ENCODE results near the gene TCAF1. TPM values are rescaled to one million over a fixed set of nuclear protein-coding genes. Genes with fewer than 3 reads are reported as not detected.

TCAF1 gene
- 36.8 and 45.7 TPM in 2 replicates for total RNA-seq

GRCh38 chr7:143901668-143902331 lies at the start of gene TCAF1:
Gene TCAF1 (minus strand): TSS chr7:143902176. CDS start chr7:143876608, 25,568 bp downstream.

GRCh38 chr7:143934526-143935325 lies 32.8 kb upstream of the TCAF1 start, which contains the start of gene OR2F2:
Gene OR2F2 (plus strand): TSS chr7:143935233. CDS start chr7:143935233, 0 bp downstream.

Other genes starting within 250 kb of the TCAF1 start
- gene CTAGE6, start 144.5 kb downstream of the TCAF1 start, total RNA-seq, result under 0.01 and 0.17 TPM in 2 replicates
- gene OR2F2, start 33.1 kb upstream of the TCAF1 start, total RNA-seq, result not detected in 2 replicates
- not detected in 2 replicates for gene OR2F1, start 52.7 kb upstream of the TCAF1 start, total RNA-seq
- not detected in 2 replicates for gene OR6B1, start 98.1 kb upstream of the TCAF1 start, total RNA-seq
- not detected in 2 replicates for gene OR2A5, start 146.8 kb upstream of the TCAF1 start, total RNA-seq
- gene OR2A25, start 167.6 kb upstream of the TCAF1 start, total RNA-seq, result not detected in 2 replicates
- gene OR2A12, start 184.1 kb upstream of the TCAF1 start, total RNA-seq, result not detected in 2 replicates
- gene OR2A2, start 207.4 kb upstream of the TCAF1 start, total RNA-seq, result not detected in 2 replicates
- gene OR2A14, start 221.0 kb upstream of the TCAF1 start, total RNA-seq, result not detected in 2 replicates